ENCODE measurements around the gene NR1H4.

- TF ChIP-seq EZH2phosphoT487 (IDR thresholded peaks at IDR 0.05; ENCODE audit: borderline replicate concordance), result no peak
- TF ChIP-seq CTCF (conservative IDR thresholded peaks at IDR 0.05; ENCODE audit: low read length), result no peak
Observed at GRCh38 chr12:100508751-100509150, 35.1 kb downstream of the NR1H4 start.

Measured in Loucy (cell line).